ENCODE data around the gene KLK13. TPM values are rescaled to one million over a fixed set of nuclear protein-coding genes. Genes with fewer than 3 reads are reported as not detected.

Gene KLK13
- polyA plus RNA-seq, 3 donors = not detected

DNA sequence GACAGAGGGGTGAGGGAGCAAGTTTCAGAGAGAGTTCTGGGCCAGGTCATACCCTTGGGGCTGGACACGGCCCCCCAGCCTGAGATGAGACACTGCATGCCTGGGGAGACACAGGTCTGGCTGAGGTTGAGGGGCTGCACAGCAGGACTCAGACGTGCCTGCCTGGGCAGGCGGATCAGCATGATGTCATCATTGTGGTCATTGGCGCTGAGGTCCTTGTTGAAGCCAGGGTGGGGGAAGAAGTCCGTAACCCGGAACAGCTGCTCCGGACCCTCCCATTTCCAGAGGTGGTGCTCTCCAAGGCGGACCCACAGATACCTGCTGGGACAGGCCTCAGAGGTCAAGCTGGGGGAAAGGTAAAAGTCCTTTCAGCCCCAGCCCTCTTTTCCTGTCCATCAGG, 58.5 kb downstream of the KLK13 start:
- no peak overlapping the region for H2AFZ ChIP-seq (ENCODE audit: insufficient read depth, low read depth, low read length, poor library complexity, severe bottlenecking)
- H3K4me3 ChIP-seq (replicated peaks in 1 of 3; ENCODE audit: low read depth in 2 of 3, low read length in 3 of 3) = no peak overlapping the region
- no peaks in the 10 kb centered on the region for H4K20me1 ChIP-seq (ENCODE audit: insufficient read depth, low read length)
- no peak for DNase-seq
- no peak overlapping the region for H3K27ac Mint-ChIP-seq
- H3K9me3 Mint-ChIP-seq = peaks cover 4 to 10% (median 8%) of the 10 kb centered on the region in 7 donors
- no peaks in the 10 kb centered on the region for H3K4me1 ChIP-seq (ENCODE audit: control insufficient read depth in 1 of 2, insufficient read depth in 2 of 2, low read length in 2 of 2)
- H3K4me2 ChIP-seq (replicated peaks; ENCODE audit: extremely low read depth, low read length, poor library complexity, severe bottlenecking) = no peak overlapping the region
- no peak overlapping the region for H3K9ac ChIP-seq (ENCODE audit: insufficient read depth, low read length, poor library complexity, severe bottlenecking)
- H3K4me1 Mint-ChIP-seq = peaks cover 4% of the 10 kb centered on the region
- no peaks in the 10 kb centered on the region for H3K36me3 Mint-ChIP-seq
- no peak for TF ChIP-seq CTCF (IDR thresholded peaks at IDR 0.05)
- H3K4me3 Mint-ChIP-seq = no peak overlapping the region
- 51% methylated on average over 8 of the region's 8 CpGs for WGBS (ENCODE audit: insufficient coverage)
- intact Hi-C loops (cut with micrococcal nuclease) = no loop called here
- no peaks in the 10 kb centered on the region for H3K27me3 ChIP-seq (ENCODE audit: control insufficient read depth in 2 of 2, insufficient read depth in 2 of 2, low read length in 2 of 2)
- peaks cover 5% of the 10 kb centered on the region in 2 donors for H3K9me3 ChIP-seq (replicated peaks in 1 of 2; ENCODE audit: control insufficient read depth in 1 of 2, insufficient read depth in 1 of 2, low read length in 2 of 2)
- H3K27ac ChIP-seq (ENCODE audit: low read depth in 1 of 2, low read length in 2 of 2) = no peak overlapping the region
- H3K79me2 ChIP-seq (ENCODE audit: insufficient read depth, low read length) = no peaks in the 10 kb centered on the region
- H3K27me3 Mint-ChIP-seq (ENCODE audit: low read depth in 3 of 3) = peaks cover 27 to 45% (median 31%) of the 10 kb centered on the region in 3 donors
- H3K36me3 ChIP-seq (replicated peaks in 1 of 2; ENCODE audit: control insufficient read depth in 1 of 2, insufficient read depth in 2 of 2, low read length in 2 of 2) = no peaks in the 10 kb centered on the region

Other genes starting within 250 kb of the KLK13 start
- gene KLK1, start 241.3 kb downstream of the KLK13 start, polyA plus RNA-seq = under 1 TPM in 2 of 3 donors, not detected in 1; 0.66 to 0.72 TPM
- gene KLK15, start 231.5 kb downstream of the KLK13 start, polyA plus RNA-seq = not detected
- not detected for gene KLK3, start 210.2 kb downstream of the KLK13 start, polyA plus RNA-seq
- gene KLK2, start 191.7 kb downstream of the KLK13 start, polyA plus RNA-seq = not detected
- not detected for gene KLK4, start 153.7 kb downstream of the KLK13 start, polyA plus RNA-seq
- not detected for gene KLK5, start 112.1 kb downstream of the KLK13 start, polyA plus RNA-seq
- not detected for gene KLK6, start 95.5 kb downstream of the KLK13 start, polyA plus RNA-seq
- gene KLK7, start 81.2 kb downstream of the KLK13 start, polyA plus RNA-seq = not detected
- gene KLK8, start 63.5 kb downstream of the KLK13 start, polyA plus RNA-seq = not detected
- not detected for gene KLK10, start 45.4 kb downstream of the KLK13 start, polyA plus RNA-seq
- gene KLK11, start 38.5 kb downstream of the KLK13 start, polyA plus RNA-seq = not detected
- gene KLK12, start 30.1 kb downstream of the KLK13 start, polyA plus RNA-seq = not detected
- gene KLK14, start 17.8 kb upstream of the KLK13 start, polyA plus RNA-seq = under 1 TPM in 1 of 3 donors, not detected in 2; 0.29 TPM
- 1 to 10 TPM in 2 of 3 donors, under 1 TPM in 1; 0.75 to 3.0 (median 2.9) TPM for gene CTU1, start 43.3 kb upstream of the KLK13 start, polyA plus RNA-seq
- gene SIGLEC9, start 59.8 kb upstream of the KLK13 start, polyA plus RNA-seq = 100 to 1,000 TPM in 2 of 3 donors, 10 to 100 TPM in 1; 87.5 to 137 (median 133) TPM
- 10 to 100 TPM; 71.8 to 93.3 (median 82.0) TPM for gene SIGLEC7, start 77.2 kb upstream of the KLK13 start, polyA plus RNA-seq
- 100 to 1,000 TPM; 229 to 360 (median 264) TPM for gene CD33, start 160.0 kb upstream of the KLK13 start, polyA plus RNA-seq
- under 1 TPM in 1 of 3 donors, not detected in 2; 0.16 TPM for gene SIGLECL1, start 186.0 kb upstream of the KLK13 start, polyA plus RNA-seq
- gene IGLON5, start 246.6 kb upstream of the KLK13 start, polyA plus RNA-seq = under 1 TPM in 1 of 3 donors, not detected in 2; 0.05 TPM